K562 (cell line): Measurements from ENCODE around the gene SDS.

Experiments used
- SMC3 ChIP-seq: conservative IDR thresholded peaks from 2 replicates; pipeline ENCODE4 v1.6.1; 2011; ENCODE audit warnings: low read depth, low read length, improper control_type of control experiment; ENCODE audit not compliant: insufficient read depth
- TBL1XR1 ChIP-seq, 2 experiments: IDR thresholded peaks; 2 replicates each; pipeline ENCODE4 v1.6.1; 2012; ENCODE audit warnings: improper control_type of control experiment in 2 of 2, low read length in 2 of 2, mild to moderate bottlenecking in 1 of 2
- ZBED1 ChIP-seq: IDR thresholded peaks from 2 replicates; pipeline ENCODE4 v1.6.1; 2014
- ZBTB26 ChIP-seq: fragments of 450-650 bp; formaldehyde crosslinking; IDR thresholded peaks from 2 replicates; pipeline ENCODE4 v1.4.0; 2022; ENCODE audit warnings: missing genetic modification characterization
- ZNF318 ChIP-seq, 2 experiments: fragments of 450-650 bp; IDR thresholded peaks; 2 replicates each; pipeline ENCODE4 v1.6.1; 2016; ENCODE audit warnings: mild to moderate bottlenecking in 2 of 2, borderline replicate concordance in 1 of 2, low read depth in 1 of 2, moderate library complexity in 1 of 2
- ZSCAN29 ChIP-seq: fragments of 450-650 bp; IDR thresholded peaks from 2 replicates; pipeline ENCODE4 v1.6.1; 2017
- TF ChIP-seq, protein P1 (sequence below), 3 experiments: IDR thresholded peaks in 2 of 3; conservative IDR thresholded peaks in 1 of 3; 2 replicates each; pipeline ENCODE4 v1.5.1; 2011 to 2012; ENCODE audit warnings: low read length in 3 of 3, mild to moderate bottlenecking in 3 of 3, control low read depth in 2 of 3, improper control_type of control experiment in 1 of 3, inconsistent platforms in 1 of 3, low read depth in 1 of 3, mixed read lengths in 1 of 3, moderate library complexity in 1 of 3; ENCODE audit not compliant: insufficient read depth in 2 of 3

DNA sequence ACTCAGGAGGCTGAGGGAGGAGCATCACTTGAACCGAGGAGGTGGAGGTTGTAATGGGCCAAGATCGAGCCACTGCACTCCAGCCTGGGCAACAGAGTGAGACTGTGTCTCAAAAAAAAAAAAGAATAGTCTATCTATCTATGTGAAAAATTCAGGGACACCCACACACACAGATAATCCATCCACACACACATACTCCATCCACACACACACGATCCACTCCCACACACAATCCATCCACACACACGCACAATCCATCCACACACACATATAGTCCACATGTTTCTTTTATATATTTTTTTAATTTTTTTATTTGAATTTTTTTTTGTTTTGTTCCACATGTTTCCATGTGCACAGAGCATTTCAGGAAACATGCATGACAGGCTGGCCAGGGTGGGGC lies 3.3 kb downstream of the SDS start:
- TF ChIP-seq ZNF318 (IDR thresholded peaks at IDR 0.05; ENCODE audit: borderline replicate concordance in 1 of 2, low read depth in 1 of 2) (no peak), ZSCAN29 (no peak), TBL1XR1 (IDR thresholded peaks at IDR 0.05; ENCODE audit: low read length in 2 of 2) (no peak), ZBTB26 (CRISPR knock-in tag) (no peak), ZBED1 (no peak), SMC3 (no peak)
- TF ChIP-seq, protein P1, sequence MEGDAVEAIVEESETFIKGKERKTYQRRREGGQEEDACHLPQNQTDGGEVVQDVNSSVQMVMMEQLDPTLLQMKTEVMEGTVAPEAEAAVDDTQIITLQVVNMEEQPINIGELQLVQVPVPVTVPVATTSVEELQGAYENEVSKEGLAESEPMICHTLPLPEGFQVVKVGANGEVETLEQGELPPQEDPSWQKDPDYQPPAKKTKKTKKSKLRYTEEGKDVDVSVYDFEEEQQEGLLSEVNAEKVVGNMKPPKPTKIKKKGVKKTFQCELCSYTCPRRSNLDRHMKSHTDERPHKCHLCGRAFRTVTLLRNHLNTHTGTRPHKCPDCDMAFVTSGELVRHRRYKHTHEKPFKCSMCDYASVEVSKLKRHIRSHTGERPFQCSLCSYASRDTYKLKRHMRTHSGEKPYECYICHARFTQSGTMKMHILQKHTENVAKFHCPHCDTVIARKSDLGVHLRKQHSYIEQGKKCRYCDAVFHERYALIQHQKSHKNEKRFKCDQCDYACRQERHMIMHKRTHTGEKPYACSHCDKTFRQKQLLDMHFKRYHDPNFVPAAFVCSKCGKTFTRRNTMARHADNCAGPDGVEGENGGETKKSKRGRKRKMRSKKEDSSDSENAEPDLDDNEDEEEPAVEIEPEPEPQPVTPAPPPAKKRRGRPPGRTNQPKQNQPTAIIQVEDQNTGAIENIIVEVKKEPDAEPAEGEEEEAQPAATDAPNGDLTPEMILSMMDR (IDR thresholded peaks at IDR 0.05 in 2 of 3, conservative IDR thresholded peaks at IDR 0.05 in 1 of 3; ENCODE audit: insufficient read depth in 2 of 3, low read depth in 1 of 3, low read length in 3 of 3): no peak
